Type B pancreatic cell (in vitro differentiated cells): ENCODE data around the gene MASP2. TPM values are rescaled to one million over a fixed set of nuclear protein-coding genes. Genes with fewer than 3 reads are reported as not detected.
"Not testable (repeated sequence)": the region's sequence is repeated elsewhere in the genome, so short reads cannot be mapped to it uniquely, and the experiment has no call there.

Source experiments
- DNase-seq: peaks from one replicate; pipeline ENCODE4 v3.0.0; 2021; ENCODE audit warnings: mixed read lengths; ENCODE audit not compliant: unreplicated experiment; ENCODE audit errors: extremely low spot score
- H3K27ac Mint-ChIP-seq: 2 replicates; pipeline ENCODE4 v1.8.0; 2021; ENCODE audit warnings: mild to moderate bottlenecking, mixed read lengths
- H3K27me3 Mint-ChIP-seq: 2 replicates; pipeline ENCODE4 v1.8.0; 2021; ENCODE audit warnings: mixed read lengths
- H3K36me3 Mint-ChIP-seq: 2 replicates; pipeline ENCODE4 v1.8.0; 2021; ENCODE audit warnings: mixed read lengths
- H3K4me1 Mint-ChIP-seq: one replicate; pipeline ENCODE4 v1.8.0; 2021; ENCODE audit warnings: mixed read lengths; ENCODE audit not compliant: unreplicated experiment
- H3K4me3 Mint-ChIP-seq: 2 replicates; pipeline ENCODE4 v1.8.0; 2021; ENCODE audit warnings: mild to moderate bottlenecking, mixed read lengths
- H3K9me3 Mint-ChIP-seq: 2 replicates; pipeline ENCODE4 v1.8.0; 2021; ENCODE audit warnings: mixed read lengths
- total RNA-seq: library from RNA; stranded (reverse); gene quantifications from 2 replicates; pipeline ENCODE4 v1.2.1, GENCODE V29; 2021; ENCODE audit warnings: low replicate concordance
- TF ChIP-seq, protein P1 (sequence below): fragments of 200-600 bp; sonication (generic); conservative IDR thresholded peaks from 2 replicates; pipeline ENCODE4 v1.5.0; 2021; ENCODE audit warnings: antibody characterized with exemption, mild to moderate bottlenecking

MASP2 gene
- total RNA-seq, 1 donor from 2014 or later = 0.34 TPM

GRCh38 chr1:11064942-11065341 is 17.9 kb upstream of the MASP2 start:
- TF ChIP-seq, protein P1, sequence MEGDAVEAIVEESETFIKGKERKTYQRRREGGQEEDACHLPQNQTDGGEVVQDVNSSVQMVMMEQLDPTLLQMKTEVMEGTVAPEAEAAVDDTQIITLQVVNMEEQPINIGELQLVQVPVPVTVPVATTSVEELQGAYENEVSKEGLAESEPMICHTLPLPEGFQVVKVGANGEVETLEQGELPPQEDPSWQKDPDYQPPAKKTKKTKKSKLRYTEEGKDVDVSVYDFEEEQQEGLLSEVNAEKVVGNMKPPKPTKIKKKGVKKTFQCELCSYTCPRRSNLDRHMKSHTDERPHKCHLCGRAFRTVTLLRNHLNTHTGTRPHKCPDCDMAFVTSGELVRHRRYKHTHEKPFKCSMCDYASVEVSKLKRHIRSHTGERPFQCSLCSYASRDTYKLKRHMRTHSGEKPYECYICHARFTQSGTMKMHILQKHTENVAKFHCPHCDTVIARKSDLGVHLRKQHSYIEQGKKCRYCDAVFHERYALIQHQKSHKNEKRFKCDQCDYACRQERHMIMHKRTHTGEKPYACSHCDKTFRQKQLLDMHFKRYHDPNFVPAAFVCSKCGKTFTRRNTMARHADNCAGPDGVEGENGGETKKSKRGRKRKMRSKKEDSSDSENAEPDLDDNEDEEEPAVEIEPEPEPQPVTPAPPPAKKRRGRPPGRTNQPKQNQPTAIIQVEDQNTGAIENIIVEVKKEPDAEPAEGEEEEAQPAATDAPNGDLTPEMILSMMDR = no peak
- Mint-ChIP-seq H3K9me3 (no peaks in the 10 kb centered on the region), H3K4me3 (no peak overlapping the region), H3K4me1 (peaks cover 8% of the 10 kb centered on the region), H3K36me3 (peaks cover 15% of the 10 kb centered on the region), H3K27ac (no peak overlapping the region), H3K27me3 (no peaks in the 10 kb centered on the region)
- DNase-seq = no peak

DNA sequence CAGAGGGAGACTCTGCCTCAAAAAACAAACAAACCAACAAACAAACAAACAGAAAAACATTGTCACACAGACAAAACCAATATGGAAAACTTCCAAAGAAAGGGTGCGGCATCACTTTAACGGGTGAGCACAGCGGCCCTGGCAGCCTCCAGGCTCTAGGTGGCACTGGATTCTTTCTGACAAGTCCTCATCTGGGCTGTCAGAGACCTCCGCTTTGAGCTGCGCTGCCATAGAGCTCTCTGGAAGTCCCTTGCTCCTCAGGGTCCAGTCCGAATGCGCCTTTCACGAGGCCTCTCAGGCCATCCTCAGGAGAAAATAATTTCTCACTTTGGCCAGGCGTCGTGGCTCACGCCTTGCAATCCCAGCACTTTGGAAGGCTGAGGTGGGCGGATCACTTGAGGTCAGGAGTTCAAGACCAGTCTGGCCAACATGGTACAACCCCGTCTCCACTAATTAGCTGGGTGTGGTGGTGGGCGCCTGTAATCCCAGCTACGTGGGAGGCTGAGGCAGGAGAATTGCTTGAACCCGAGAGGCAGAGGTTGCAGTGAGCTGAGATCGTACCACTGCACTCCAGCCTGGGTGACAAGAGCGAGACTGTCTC is 17.0 kb upstream of the MASP2 start:
- H3K27me3 Mint-ChIP-seq, H3K4me3 Mint-ChIP-seq, H3K4me1 Mint-ChIP-seq, H3K27ac Mint-ChIP-seq, H3K9me3 Mint-ChIP-seq, DNase-seq: not testable (repeated sequence)
- H3K36me3 Mint-ChIP-seq = peaks cover 10% of the 10 kb centered on the region

DNA sequence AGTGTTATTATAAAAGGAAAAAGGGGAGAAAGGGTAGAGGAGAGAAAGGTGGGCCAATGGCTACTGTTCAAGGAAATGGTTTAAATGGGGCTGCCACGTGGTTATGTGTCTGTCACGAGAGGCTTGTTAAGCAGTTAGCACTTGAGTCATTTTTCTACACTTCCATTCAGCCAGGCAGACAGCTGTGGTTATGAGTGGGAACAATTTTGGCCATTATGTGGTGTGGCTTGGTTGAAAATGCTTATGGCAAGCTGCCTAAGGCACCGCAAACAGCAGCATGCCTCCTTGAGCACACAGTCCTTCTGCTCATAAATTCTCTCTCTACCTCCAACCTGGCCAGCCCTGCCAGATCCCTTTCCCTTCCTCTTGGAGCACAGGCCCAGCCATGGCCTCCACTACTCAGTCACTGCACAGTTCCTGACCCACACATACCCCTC is 15.9 kb upstream of the MASP2 start:
- no peaks in the 10 kb centered on the region for H3K9me3 Mint-ChIP-seq
- no peak for DNase-seq
- TF ChIP-seq, protein P1 = no peak

DNA sequence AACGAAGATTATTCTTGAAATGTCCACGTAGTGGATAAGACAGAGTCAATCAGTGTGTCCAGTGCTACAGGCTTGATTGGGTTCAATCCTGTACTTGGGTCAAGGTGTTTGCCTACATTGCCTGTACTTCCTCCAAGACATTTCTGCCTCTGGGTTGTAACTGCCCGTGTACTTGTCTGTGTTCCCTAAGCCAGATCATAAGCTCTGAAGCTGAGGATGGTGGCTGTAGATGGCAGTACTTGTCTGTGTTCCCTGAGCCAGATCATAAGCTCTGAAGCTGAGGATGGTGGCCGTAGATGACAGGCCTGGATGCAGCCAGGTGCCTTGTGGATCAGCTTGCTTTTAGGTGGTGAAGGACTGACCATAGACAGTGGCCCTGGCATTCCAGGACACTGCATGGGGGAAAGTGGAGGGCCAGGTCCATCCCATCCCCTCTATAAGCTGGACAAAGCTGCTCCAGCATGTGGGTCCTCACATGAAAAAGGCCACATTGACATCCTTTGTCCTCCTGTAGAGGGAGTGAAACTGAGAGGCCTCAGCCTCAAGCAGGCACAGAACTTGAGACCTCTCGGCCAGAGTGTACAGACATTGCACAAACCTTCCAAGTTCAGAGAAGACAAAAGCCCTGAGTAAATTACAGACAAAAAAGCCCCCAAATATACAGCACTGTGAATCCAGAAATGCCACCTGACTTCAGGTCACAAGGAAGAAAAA is 14.8 kb upstream of the MASP2 start:
- H3K27me3 Mint-ChIP-seq = no peaks in the 10 kb centered on the region
- no peak for DNase-seq
- peaks cover 11% of the 10 kb centered on the region for H3K4me1 Mint-ChIP-seq
- H3K9me3 Mint-ChIP-seq = no peaks in the 10 kb centered on the region
- peaks cover 10% of the 10 kb centered on the region for H3K36me3 Mint-ChIP-seq
- H3K4me3 Mint-ChIP-seq = peak overlapping the region; percentile 20
- TF ChIP-seq, protein P1 = no peak
- no peak overlapping the region for H3K27ac Mint-ChIP-seq

More for the DNA sequence above, 15.9 kb upstream of the MASP2 start:
- Mint-ChIP-seq H3K27ac (no peak overlapping the region), H3K27me3 (no peaks in the 10 kb centered on the region), H3K4me1 (peaks cover 11% of the 10 kb centered on the region), H3K36me3 (peaks cover 10% of the 10 kb centered on the region), H3K4me3 (peak overlapping the region; percentile 36)

DNA sequence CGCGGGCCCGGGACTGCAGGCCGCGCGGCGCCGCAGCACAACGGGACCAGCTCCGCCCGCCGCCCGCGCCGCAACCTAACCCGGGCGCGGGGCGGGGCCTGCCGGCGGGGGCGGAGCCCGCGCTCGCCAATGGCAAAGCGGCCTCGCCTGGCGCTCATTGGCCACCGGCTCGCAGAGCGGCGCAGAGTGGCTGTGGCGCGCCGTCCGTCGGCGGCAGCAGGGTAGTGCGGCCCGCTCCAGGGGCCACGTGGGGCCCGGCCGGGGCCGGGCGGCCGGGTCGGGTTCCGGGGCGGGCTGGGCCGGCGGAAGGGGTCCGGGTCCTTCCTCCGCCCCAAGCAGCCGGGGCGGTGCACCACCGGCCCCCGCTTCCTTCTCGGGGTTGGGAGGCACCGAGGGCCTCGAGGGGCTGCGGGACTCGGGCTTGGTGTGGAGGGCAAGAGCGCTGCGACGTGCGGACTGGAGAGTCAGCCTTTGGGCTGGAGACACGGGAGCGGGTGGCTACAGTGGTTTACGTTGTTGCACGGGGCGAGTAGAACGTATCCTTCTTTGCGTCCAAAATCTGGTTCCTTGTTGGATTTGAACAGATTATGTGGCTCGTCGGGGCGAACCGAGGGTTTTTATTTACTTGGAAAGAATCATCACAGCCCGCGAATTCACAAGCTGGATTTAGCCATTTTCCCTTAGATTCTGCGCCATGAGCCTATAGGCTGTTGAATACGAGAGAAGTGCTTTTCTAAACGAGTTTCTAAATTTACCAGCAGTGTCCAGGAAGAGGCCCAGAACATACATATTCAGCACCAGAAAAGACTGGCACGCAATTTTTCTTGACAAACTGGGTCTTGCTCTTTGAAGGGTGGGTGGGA is 13.2 kb upstream of the MASP2 start, which contains the start of gene SRM:
TSS of gene SRM (minus strand) at position 51 of the 863 bp plus-strand sequence. CDS start 75 bp downstream, outside the sequence.
- peaks cover 3% of the 10 kb centered on the region for H3K36me3 Mint-ChIP-seq
- peaks cover 11% of the 10 kb centered on the region for H3K4me1 Mint-ChIP-seq
- H3K27ac Mint-ChIP-seq = peak within 1 kb of the TSS; percentile 86
- H3K4me3 Mint-ChIP-seq = peak within 1 kb of the TSS; percentile 97
- TF ChIP-seq, protein P1 = peak; percentile 69
- DNase-seq = peak; percentile 95
- H3K27me3 Mint-ChIP-seq = no peaks in the 10 kb centered on the region
- H3K9me3 Mint-ChIP-seq = no peaks in the 10 kb centered on the region
